HEK293 (cell line): ENCODE data around the gene USHBP1.

ENCODE experiments used
- CTCF ChIA-PET: fragments of 350-600 bp; formaldehyde crosslinking; extraction: SDS; loops from one replicate; lab custom pipeline; 2021; ENCODE audit warnings: antibody characterized with exemption; lab: Yijun Ruan, JAX
- POLR2A ChIA-PET: fragments of 300-600 bp; formaldehyde crosslinking; extraction: SDS; loops from one replicate; lab custom pipeline; 2020; ENCODE audit warnings: antibody characterized with exemption, inconsistent platforms; lab: Yijun Ruan, JAX
- H3K27ac ChIP-seq: fragments of 200-500 bp; sonication (Bioruptor generic); 2 replicates; pipeline ENCODE4 v1.5.1; 2014; ENCODE audit warnings: low read depth, low read length, control low read depth, inconsistent platforms; ENCODE audit errors: extremely low read depth
- H3K36me3 ChIP-seq, 2 experiments: fragments of 200-500 bp in 1 of 2; sonication (Bioruptor generic) in 1 of 2; 1 replicate in 1 of 2; 2 replicates in 1 of 2; pipeline ENCODE4 v1.5.1; 2014 to 2017; ENCODE audit warnings: inconsistent platforms in 2 of 2, low read length in 2 of 2; ENCODE audit not compliant: control insufficient read depth in 2 of 2, insufficient read depth in 1 of 2
- H3K4me1 ChIP-seq: fragments of 200-500 bp; sonication (Bioruptor generic); 2 replicates; pipeline ENCODE4 v1.5.1; 2014; ENCODE audit warnings: mild to moderate bottlenecking, low read length, inconsistent platforms; ENCODE audit not compliant: control insufficient read depth, insufficient read depth
- H3K4me3 ChIP-seq: 2 replicates; pipeline ENCODE4 v1.5.1; 2011; ENCODE audit warnings: low read depth, mild to moderate bottlenecking, control low read depth, low read length, moderate library complexity
- H3K9me3 ChIP-seq: fragments of 200-500 bp; sonication (Bioruptor generic); 2 replicates; pipeline ENCODE4 v1.5.1; 2014; ENCODE audit warnings: low read depth, low read length, inconsistent platforms; ENCODE audit not compliant: control insufficient read depth, insufficient read depth
- BCL11A ChIP-seq: fragments of 450-650 bp; formaldehyde crosslinking; IDR thresholded peaks from 2 replicates; pipeline ENCODE4 v1.5.1; 2016; ENCODE audit warnings: low read depth, missing biosample characterization, missing genetic modification characterization
- BCL11B ChIP-seq: fragments of 450-650 bp; formaldehyde crosslinking; IDR thresholded peaks from 2 replicates; pipeline ENCODE4 v1.5.1; 2016; ENCODE audit warnings: low read depth, missing biosample characterization, missing genetic modification characterization
- PRDM6 ChIP-seq: fragments of 450-650 bp; formaldehyde crosslinking; IDR thresholded peaks from 2 replicates; pipeline ENCODE4 v1.5.1; 2017; ENCODE audit warnings: missing biosample characterization, missing genetic modification characterization
- SETDB1 ChIP-seq: IDR thresholded peaks from one replicate; pipeline ENCODE4 v1.6.1; 2017; ENCODE audit warnings: mild to moderate bottlenecking, low read length, moderate library complexity, mixed read lengths; ENCODE audit not compliant: insufficient read length
- TCF7L2 ChIP-seq: IDR thresholded peaks from 2 replicates; pipeline ENCODE4 v1.6.1; 2011; ENCODE audit warnings: low read depth, mild to moderate bottlenecking, inconsistent platforms, low read length, moderate library complexity, borderline replicate concordance
- ZBTB20 ChIP-seq: fragments of 450-650 bp; formaldehyde crosslinking; IDR thresholded peaks from 2 replicates; pipeline ENCODE4 v1.5.1; 2016; ENCODE audit warnings: missing biosample characterization, missing genetic modification characterization
- ZBTB44 ChIP-seq: fragments of 450-650 bp; IDR thresholded peaks from 2 replicates; pipeline ENCODE4 v1.5.1; 2018; ENCODE audit warnings: missing biosample characterization, mild to moderate bottlenecking, missing genetic modification characterization
- ZEB2 ChIP-seq: fragments of 450-650 bp; formaldehyde crosslinking; IDR thresholded peaks from 2 replicates; pipeline ENCODE4 v1.5.1; 2016; ENCODE audit warnings: missing biosample characterization, missing genetic modification characterization
- ZFP37 ChIP-seq: fragments of 450-650 bp; formaldehyde crosslinking; IDR thresholded peaks from 2 replicates; pipeline ENCODE4 v1.5.1; 2016; ENCODE audit warnings: missing biosample characterization, missing genetic modification characterization
- ZNF10 ChIP-seq: fragments of 450-650 bp; formaldehyde crosslinking; IDR thresholded peaks from 2 replicates; pipeline ENCODE4 v1.5.1; 2017; ENCODE audit warnings: missing biosample characterization, missing genetic modification characterization
- ZNF146 ChIP-seq: fragments of 450-650 bp; formaldehyde crosslinking; IDR thresholded peaks from 2 replicates; pipeline ENCODE4 v1.5.1; 2016; ENCODE audit warnings: missing biosample characterization, missing genetic modification characterization
- ZNF2 ChIP-seq: fragments of 450-650 bp; formaldehyde crosslinking; IDR thresholded peaks from 2 replicates; pipeline ENCODE4 v1.5.1; 2016; ENCODE audit warnings: missing biosample characterization, missing genetic modification characterization
- ZNF202 ChIP-seq: fragments of 450-650 bp; formaldehyde crosslinking; IDR thresholded peaks from 2 replicates; pipeline ENCODE4 v1.5.1; 2016; ENCODE audit warnings: missing biosample characterization, missing genetic modification characterization, borderline replicate concordance
- ZNF239 ChIP-seq: fragments of 450-650 bp; formaldehyde crosslinking; IDR thresholded peaks from 2 replicates; pipeline ENCODE4 v1.5.1; 2016; ENCODE audit warnings: missing biosample characterization, missing genetic modification characterization
- ZNF266 ChIP-seq: fragments of 450-650 bp; formaldehyde crosslinking; IDR thresholded peaks from 2 replicates; pipeline ENCODE4 v1.5.1; 2016; ENCODE audit warnings: missing biosample characterization, missing genetic modification characterization, low read depth
- ZNF324 ChIP-seq: fragments of 450-650 bp; formaldehyde crosslinking; IDR thresholded peaks from 2 replicates; pipeline ENCODE4 v1.5.1; 2016; ENCODE audit warnings: missing biosample characterization, missing genetic modification characterization
- ZNF335 ChIP-seq: fragments of 450-650 bp; formaldehyde crosslinking; conservative IDR thresholded peaks from 2 replicates; pipeline ENCODE4 v1.5.1; 2016; ENCODE audit warnings: missing biosample characterization, missing genetic modification characterization
- ZNF449 ChIP-seq: fragments of 450-650 bp; formaldehyde crosslinking; IDR thresholded peaks from 2 replicates; pipeline ENCODE4 v1.5.1; 2017; ENCODE audit warnings: missing biosample characterization, mild to moderate bottlenecking, missing genetic modification characterization, moderate library complexity
- ZNF580 ChIP-seq: fragments of 450-650 bp; formaldehyde crosslinking; IDR thresholded peaks from 2 replicates; pipeline ENCODE4 v1.5.1; 2016; ENCODE audit warnings: missing biosample characterization, missing genetic modification characterization
- ZNF600 ChIP-seq: fragments of 450-650 bp; formaldehyde crosslinking; IDR thresholded peaks from 2 replicates; pipeline ENCODE4 v1.5.1; 2016; ENCODE audit warnings: missing biosample characterization, missing genetic modification characterization
- ZNF624 ChIP-seq: fragments of 450-650 bp; formaldehyde crosslinking; IDR thresholded peaks from 2 replicates; pipeline ENCODE4 v1.5.1; 2017; ENCODE audit warnings: missing biosample characterization, missing genetic modification characterization
- ZNF629 ChIP-seq: fragments of 450-650 bp; formaldehyde crosslinking; IDR thresholded peaks from 2 replicates; pipeline ENCODE4 v1.5.1; 2017; ENCODE audit warnings: missing biosample characterization, missing genetic modification characterization
- ZNF704 ChIP-seq: fragments of 450-650 bp; formaldehyde crosslinking; IDR thresholded peaks from 2 replicates; pipeline ENCODE4 v1.5.1; 2016; ENCODE audit warnings: missing biosample characterization, missing genetic modification characterization
- ZNF707 ChIP-seq: fragments of 450-650 bp; formaldehyde crosslinking; IDR thresholded peaks from 2 replicates; pipeline ENCODE4 v1.5.1; 2016; ENCODE audit warnings: missing biosample characterization, missing genetic modification characterization
- ZSCAN30 ChIP-seq: fragments of 450-650 bp; IDR thresholded peaks from 2 replicates; pipeline ENCODE4 v1.5.1; 2018; ENCODE audit warnings: missing biosample characterization, mild to moderate bottlenecking, missing genetic modification characterization, moderate library complexity

USHBP1 gene

GRCh38 chr19:17306285-17306714, 41.8 kb upstream of the USHBP1 start:
- H3K9me3 ChIP-seq: no peaks in the 10 kb centered on the region
- peak overlapping the region; percentile 83 for H3K4me3 ChIP-seq
- peak overlapping the region; percentile 76; the same call in 1 of the 2 replicates for H3K27ac ChIP-seq
- ChIA-PET CTCF (interaction anchor here (0.7 to 1.3 kb wide), 5 partner anchors 15 to 101 kb away, joined by 3 to 6 read pairs (median 4); no protein-coding TSS in a partner anchor), POLR2A (interaction anchor here (0.7 to 2.8 kb wide), 6 partner anchors 11 to 182 kb away, joined by 3 to 22 read pairs (median 8); partner anchors contain the start of genes ANO8, BABAM1 and USE1)
- H3K4me1 ChIP-seq: peaks cover 3% of the 10 kb centered on the region
- TF ChIP-seq BCL11A (tag by site-specific recombination) (0 out of 2 replicates have a peak, but pooled peaks have one; percentile 10), ZNF202 (tag by site-specific recombination) (no peak), ZNF624 (tag by site-specific recombination) (no peak), TCF7L2 (0 out of 2 replicates have a peak, but pooled peaks have one; percentile 49), ZNF335 (tag by site-specific recombination) (no peak), ZNF600 (tag by site-specific recombination) (no peak), ZNF707 (tag by site-specific recombination) (no peak), ZNF10 (tag by site-specific recombination) (peak; percentile 57), ZNF704 (tag by site-specific recombination) (peak; percentile 90; the same call in 1 of the 2 replicates), ZEB2 (tag by site-specific recombination) (no peak), SETDB1 (no peak), ZBTB44 (tag by site-specific recombination) (no peak), ZBTB20 (tag by site-specific recombination) (peak; percentile 39; the same call in 1 of the 2 replicates), ZNF2 (no peak), ZNF629 (no peak), ZSCAN30 (no peak)
- TF ChIP-seq, all 188 proteins: peak for 5
- peaks cover 0 to 5% of the 10 kb centered on the region in 2 experiments; a peak in 1 of 3 replicates for H3K36me3 ChIP-seq

GRCh38 chr19:17305517-17306284, 41.2 kb upstream of the USHBP1 start, which contains the start of gene MRPL34:
MRPL34 (plus strand) TSS chr19:17305872; CDS start chr19:17305893, 21 bp downstream.
- Histone ChIP-seq H3K27ac (peak within 1 kb of the TSS; percentile 76), H3K9me3 (no peaks in the 10 kb centered on the region), H3K4me1 (peaks cover 3% of the 10 kb centered on the region), H3K36me3 (peaks cover 0 to 11% of the 10 kb centered on the region in 2 experiments; a peak in 1 of 3 replicates), H3K4me3 (peak within 1 kb of the TSS; percentile 83)
- POLR2A ChIA-PET: interaction anchor here (0.5 to 2.8 kb wide), 20 partner anchors 9 to 1012 kb away, joined by 3 to 28 read pairs (median 4); partner anchors contain the start of genes ANO8, BABAM1, NR2F6 and USE1
- CTCF ChIA-PET: interaction anchor here (0.5 to 1.7 kb wide), 17 partner anchors 9 to 968 kb away, joined by 3 to 9 read pairs (median 4); partner anchors contain the start of genes ANO8 and IQCN
- TF ChIP-seq ZNF239 (tag by site-specific recombination) (no peak), ZNF146 (no peak), ZNF449 (no peak; the same call in 1 of the 2 replicates), PRDM6 (tag by site-specific recombination) (no peak), BCL11B (0 out of 2 replicates have a peak, but pooled peaks have one; percentile 10), ZFP37 (tag by site-specific recombination) (no peak), ZNF324 (0 out of 2 replicates have a peak, but pooled peaks have one; percentile 1), ZNF266 (tag by site-specific recombination) (no peak), ZNF580 (tag by site-specific recombination) (no peak; the same call in 1 of the 2 replicates)
